SK-N-SH treated with all-trans-retinoic acid at 6 μM for 48 hours (cell line): ENCODE measurements around the gene CTBP2.

Source experiments
- BACH2 ChIP-seq: fragments of 250-450 bp; sonication (Bioruptor Pico); IDR thresholded peaks from 2 replicates; pipeline ENCODE4 v1.9.0; 2021; ENCODE audit warnings: mild to moderate bottlenecking, borderline replicate concordance
- CSDC2 ChIP-seq: fragments of 250-450 bp; sonication (Bioruptor Pico); IDR thresholded peaks from 2 replicates; pipeline ENCODE4 v1.5.0; 2020; ENCODE audit warnings: mild to moderate bottlenecking, moderate library complexity
- RARB ChIP-seq: fragments of 250-450 bp; sonication (Bioruptor Pico); IDR thresholded peaks from 2 replicates; pipeline ENCODE4 v1.8.0; 2021; ENCODE audit warnings: mild to moderate bottlenecking, moderate library complexity
- ZFP3 ChIP-seq: fragments of 250-450 bp; sonication (Bioruptor Pico); IDR thresholded peaks from 2 replicates; pipeline ENCODE4 v1.5.0; 2020; ENCODE audit warnings: mild to moderate bottlenecking, moderate library complexity
- ZFP30 ChIP-seq: fragments of 450-650 bp; formaldehyde crosslinking; IDR thresholded peaks from 2 replicates; pipeline ENCODE4 v1.5.0; 2022; ENCODE audit warnings: mild to moderate bottlenecking, moderate library complexity
- ZNF565 ChIP-seq: fragments of 450-650 bp; formaldehyde crosslinking; conservative IDR thresholded peaks from 2 replicates; pipeline ENCODE4 v1.5.0; 2020; ENCODE audit warnings: low read depth, mild to moderate bottlenecking, moderate library complexity
- TF ChIP-seq, protein P1 (sequence below): fragments of 250-450 bp; sonication (Bioruptor Pico); IDR thresholded peaks from 2 replicates; pipeline ENCODE4 v1.8.0; 2020; ENCODE audit warnings: mild to moderate bottlenecking, moderate library complexity, borderline replicate concordance
- TF ChIP-seq, protein P2 (sequence below): fragments of 250-450 bp; sonication (Bioruptor Pico); IDR thresholded peaks from 2 replicates; pipeline ENCODE4 v1.5.0; 2020; ENCODE audit warnings: mild to moderate bottlenecking, moderate library complexity
- TF ChIP-seq, protein P3 (sequence below): fragments of 250-450 bp; sonication (Bioruptor Pico); IDR thresholded peaks from 2 replicates; pipeline ENCODE4 v1.5.1; 2021; ENCODE audit warnings: mild to moderate bottlenecking, moderate library complexity

DNA sequence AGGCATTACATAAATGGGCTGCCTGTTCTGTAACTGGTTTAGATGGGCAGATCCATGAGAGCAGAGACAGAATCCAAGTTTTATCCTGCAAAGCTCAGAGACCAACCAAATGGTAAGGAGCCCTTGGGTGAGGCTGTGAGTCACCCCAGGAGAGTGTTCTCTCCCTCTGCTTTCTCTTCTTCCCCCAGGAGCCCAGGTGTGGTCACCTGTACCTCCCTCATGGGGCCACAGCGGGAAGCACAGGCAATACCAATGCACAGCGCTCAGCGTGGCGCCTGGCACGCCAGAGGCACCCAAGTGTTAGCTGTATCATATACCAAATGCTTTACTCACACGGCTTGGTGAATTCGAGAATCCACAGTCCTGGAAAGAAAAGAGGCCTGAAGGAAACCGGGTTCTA lies 39.4 kb downstream of the CTBP2 start:
- TF ChIP-seq, protein P1, sequence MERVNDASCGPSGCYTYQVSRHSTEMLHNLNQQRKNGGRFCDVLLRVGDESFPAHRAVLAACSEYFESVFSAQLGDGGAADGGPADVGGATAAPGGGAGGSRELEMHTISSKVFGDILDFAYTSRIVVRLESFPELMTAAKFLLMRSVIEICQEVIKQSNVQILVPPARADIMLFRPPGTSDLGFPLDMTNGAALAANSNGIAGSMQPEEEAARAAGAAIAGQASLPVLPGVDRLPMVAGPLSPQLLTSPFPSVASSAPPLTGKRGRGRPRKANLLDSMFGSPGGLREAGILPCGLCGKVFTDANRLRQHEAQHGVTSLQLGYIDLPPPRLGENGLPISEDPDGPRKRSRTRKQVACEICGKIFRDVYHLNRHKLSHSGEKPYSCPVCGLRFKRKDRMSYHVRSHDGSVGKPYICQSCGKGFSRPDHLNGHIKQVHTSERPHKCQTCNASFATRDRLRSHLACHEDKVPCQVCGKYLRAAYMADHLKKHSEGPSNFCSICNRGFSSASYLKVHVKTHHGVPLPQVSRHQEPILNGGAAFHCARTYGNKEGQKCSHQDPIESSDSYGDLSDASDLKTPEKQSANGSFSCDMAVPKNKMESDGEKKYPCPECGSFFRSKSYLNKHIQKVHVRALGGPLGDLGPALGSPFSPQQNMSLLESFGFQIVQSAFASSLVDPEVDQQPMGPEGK (CRISPR knock-in tag) = no peak
- TF ChIP-seq CSDC2 (CRISPR knock-in tag) (no peak), RARB (CRISPR knock-in tag) (no peak), ZFP30 (CRISPR knock-in tag) (no peak), BACH2 (CRISPR knock-in tag) (no peak), ZNF565 (CRISPR knock-in tag) (no peak), ZFP3 (no peak)
- TF ChIP-seq, protein P2, sequence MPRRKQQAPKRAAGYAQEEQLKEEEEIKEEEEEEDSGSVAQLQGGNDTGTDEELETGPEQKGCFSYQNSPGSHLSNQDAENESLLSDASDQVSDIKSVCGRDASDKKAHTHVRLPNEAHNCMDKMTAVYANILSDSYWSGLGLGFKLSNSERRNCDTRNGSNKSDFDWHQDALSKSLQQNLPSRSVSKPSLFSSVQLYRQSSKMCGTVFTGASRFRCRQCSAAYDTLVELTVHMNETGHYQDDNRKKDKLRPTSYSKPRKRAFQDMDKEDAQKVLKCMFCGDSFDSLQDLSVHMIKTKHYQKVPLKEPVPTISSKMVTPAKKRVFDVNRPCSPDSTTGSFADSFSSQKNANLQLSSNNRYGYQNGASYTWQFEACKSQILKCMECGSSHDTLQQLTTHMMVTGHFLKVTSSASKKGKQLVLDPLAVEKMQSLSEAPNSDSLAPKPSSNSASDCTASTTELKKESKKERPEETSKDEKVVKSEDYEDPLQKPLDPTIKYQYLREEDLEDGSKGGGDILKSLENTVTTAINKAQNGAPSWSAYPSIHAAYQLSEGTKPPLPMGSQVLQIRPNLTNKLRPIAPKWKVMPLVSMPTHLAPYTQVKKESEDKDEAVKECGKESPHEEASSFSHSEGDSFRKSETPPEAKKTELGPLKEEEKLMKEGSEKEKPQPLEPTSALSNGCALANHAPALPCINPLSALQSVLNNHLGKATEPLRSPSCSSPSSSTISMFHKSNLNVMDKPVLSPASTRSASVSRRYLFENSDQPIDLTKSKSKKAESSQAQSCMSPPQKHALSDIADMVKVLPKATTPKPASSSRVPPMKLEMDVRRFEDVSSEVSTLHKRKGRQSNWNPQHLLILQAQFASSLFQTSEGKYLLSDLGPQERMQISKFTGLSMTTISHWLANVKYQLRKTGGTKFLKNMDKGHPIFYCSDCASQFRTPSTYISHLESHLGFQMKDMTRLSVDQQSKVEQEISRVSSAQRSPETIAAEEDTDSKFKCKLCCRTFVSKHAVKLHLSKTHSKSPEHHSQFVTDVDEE (CRISPR knock-in tag) = no peak
- TF ChIP-seq, protein P3, sequence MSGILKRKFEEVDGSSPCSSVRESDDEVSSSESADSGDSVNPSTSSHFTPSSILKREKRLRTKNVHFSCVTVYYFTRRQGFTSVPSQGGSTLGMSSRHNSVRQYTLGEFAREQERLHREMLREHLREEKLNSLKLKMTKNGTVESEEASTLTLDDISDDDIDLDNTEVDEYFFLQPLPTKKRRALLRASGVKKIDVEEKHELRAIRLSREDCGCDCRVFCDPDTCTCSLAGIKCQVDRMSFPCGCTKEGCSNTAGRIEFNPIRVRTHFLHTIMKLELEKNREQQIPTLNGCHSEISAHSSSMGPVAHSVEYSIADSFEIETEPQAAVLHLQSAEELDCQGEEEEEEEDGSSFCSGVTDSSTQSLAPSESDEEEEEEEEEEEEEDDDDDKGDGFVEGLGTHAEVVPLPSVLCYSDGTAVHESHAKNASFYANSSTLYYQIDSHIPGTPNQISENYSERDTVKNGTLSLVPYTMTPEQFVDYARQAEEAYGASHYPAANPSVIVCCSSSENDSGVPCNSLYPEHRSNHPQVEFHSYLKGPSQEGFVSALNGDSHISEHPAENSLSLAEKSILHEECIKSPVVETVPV (CRISPR knock-in tag) = no peak
